Activated B cell treated with CpG ODN at 0.5 μM for 24 hours (primary cell): ENCODE results near the gene SKAP2. TPM values are rescaled to one million over a fixed set of nuclear protein-coding genes. Genes with fewer than 3 reads are reported as not detected.

Experiments
- ATAC-seq: fragments of 200-7000 bp; cut with Tn5 transposase; one replicate; pipeline ENCODE4 v1.10.0; 2021; ENCODE audit warnings: low read depth, mild to moderate bottlenecking, moderate library complexity
- CTCF ChIA-PET: fragments of 350-600 bp; sonication (Branson Sonifier 250); formaldehyde crosslinking; loops from one replicate; lab custom pipeline; 2021; ENCODE audit warnings: antibody characterized with exemption; lab: Charles Lee
- POLR2A ChIA-PET: fragments of 350-600 bp; sonication (Branson Sonifier 250); formaldehyde crosslinking; loops from one replicate; lab custom pipeline; 2021; ENCODE audit warnings: antibody characterized with exemption; lab: Charles Lee
- DNase-seq: peaks from one replicate; pipeline ENCODE4 v3.0.0; 2022
- H3K27ac Mint-ChIP-seq: one replicate; pipeline ENCODE4 v1.8.0; 2020; ENCODE audit warnings: mixed read lengths
- H3K27me3 Mint-ChIP-seq: one replicate; pipeline ENCODE4 v1.8.0; 2021; ENCODE audit warnings: mixed read lengths
- H3K36me3 Mint-ChIP-seq: one replicate; pipeline ENCODE4 v1.8.0; 2021; ENCODE audit warnings: low read depth, mixed read lengths
- H3K4me1 Mint-ChIP-seq: one replicate; pipeline ENCODE4 v1.8.0; 2021; ENCODE audit warnings: mixed read lengths
- H3K4me3 Mint-ChIP-seq: one replicate; pipeline ENCODE4 v1.8.0; 2020; ENCODE audit warnings: mild to moderate bottlenecking, mixed read lengths
- H3K9me3 Mint-ChIP-seq: one replicate; pipeline ENCODE4 v1.8.0; 2020; ENCODE audit warnings: mixed read lengths
- CTCF ChIP-seq: fragments of 200-600 bp; IDR thresholded peaks from one replicate; pipeline ENCODE4 v1.8.0; 2022; ENCODE audit warnings: antibody characterized with exemption, mild to moderate bottlenecking
- intact Hi-C: fragments of 100-400 bp; cut with micrococcal nuclease; formaldehyde crosslinking; loops from one replicate; pipeline ENCODE4 v1.15.1; 2024
- total RNA-seq: library from RNA; stranded (reverse); gene quantifications from 2 replicates; pipeline ENCODE4 v1.2.3, GENCODE V29; 2022

SKAP2 gene
- total RNA-seq = 70.3 and 75.6 TPM in 2 replicates

DNA sequence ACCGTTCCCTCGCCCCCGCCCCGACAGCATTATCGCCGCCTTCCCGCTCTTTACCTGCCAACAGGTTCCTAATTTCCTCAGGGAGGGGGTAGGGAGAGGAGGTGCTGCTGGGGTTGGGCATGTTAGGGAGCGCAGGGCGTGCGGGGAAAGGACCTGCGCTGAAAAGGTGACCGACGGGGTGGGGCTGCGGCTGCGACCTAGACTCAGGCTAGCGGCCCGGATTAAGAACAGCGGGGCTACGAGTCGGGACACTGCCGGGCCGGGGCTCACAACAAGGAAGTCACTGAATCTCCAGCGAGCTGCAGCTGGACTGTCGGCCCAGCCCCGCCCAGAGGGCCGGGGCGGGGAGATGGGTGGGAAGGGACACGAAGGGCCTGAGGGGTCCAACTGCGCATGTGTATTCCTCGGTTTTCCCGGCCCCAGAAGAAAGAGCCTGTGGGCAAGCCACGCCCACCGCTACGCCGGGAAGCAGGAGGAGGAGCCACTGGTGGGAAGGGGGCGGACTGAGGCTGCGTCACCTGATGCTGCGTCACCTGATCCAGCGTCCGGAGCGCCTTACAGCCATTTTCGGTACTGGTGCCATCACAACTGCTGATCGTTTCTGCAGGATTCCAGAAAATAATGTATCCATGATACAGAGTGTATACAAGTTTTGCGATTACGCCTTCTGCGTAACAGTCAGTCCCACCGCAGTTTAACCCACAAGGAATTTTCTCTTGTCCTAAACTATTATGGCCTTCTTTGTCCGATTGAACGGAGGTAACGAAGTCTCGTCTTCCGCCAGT, at the start of gene SKAP2:
SKAP2 (minus strand) TSS at position 282 of the 785 bp plus-strand sequence; CDS start at position 121, 161 bp downstream.
- POLR2A ChIA-PET = interaction anchor here (1.0 to 1.9 kb wide), 4 partner anchors 267 to 1684 kb away, joined by 3 to 10 read pairs (median 4); partner anchors contain the start of gene HOXA4
- peaks cover 32% of the 10 kb centered on the region for H3K4me1 Mint-ChIP-seq

GRCh38 chr7:26912933-26913536, 48.6 kb upstream of the SKAP2 start:
- POLR2A ChIA-PET = no interaction called here
- no peaks in the 10 kb centered on the region for H3K36me3 Mint-ChIP-seq
- intact Hi-C loops = no loop called here
- TF ChIP-seq CTCF = no peak
- DNase-seq (no peak), ATAC-seq (no peak)
- no peaks in the 10 kb centered on the region for H3K9me3 Mint-ChIP-seq
- CTCF ChIA-PET = no interaction called here
- H3K4me3 Mint-ChIP-seq = no peak overlapping the region
- no peak overlapping the region for H3K27ac Mint-ChIP-seq
- no peaks in the 10 kb centered on the region for H3K4me1 Mint-ChIP-seq
- peaks cover 3% of the 10 kb centered on the region for H3K27me3 Mint-ChIP-seq

More for the DNA sequence above, at the start of gene SKAP2:
- DNase-seq = peak; percentile 92
- Mint-ChIP-seq H3K4me3 (peak within 1 kb of the TSS; percentile 99), H3K27me3 (no peaks in the 10 kb centered on the region), H3K9me3 (no peaks in the 10 kb centered on the region), H3K27ac (peak within 1 kb of the TSS; percentile 99), H3K36me3 (peaks cover 15% of the 10 kb centered on the region)
- no peak for TF ChIP-seq CTCF
- ATAC-seq = peak; percentile 84
- intact Hi-C loops = loop anchor here (1.0 to 10.0 kb wide), 16 partner anchors 10 to 1880 kb away; partner anchors contain the start of genes HIBADH, HNRNPA2B1, HOXA4 and OSBPL3
- CTCF ChIA-PET = interaction anchor here (1.6 kb wide), 1 partner anchor 297 kb away, joined by 5 read pairs; no protein-coding TSS in a partner anchor

DNA sequence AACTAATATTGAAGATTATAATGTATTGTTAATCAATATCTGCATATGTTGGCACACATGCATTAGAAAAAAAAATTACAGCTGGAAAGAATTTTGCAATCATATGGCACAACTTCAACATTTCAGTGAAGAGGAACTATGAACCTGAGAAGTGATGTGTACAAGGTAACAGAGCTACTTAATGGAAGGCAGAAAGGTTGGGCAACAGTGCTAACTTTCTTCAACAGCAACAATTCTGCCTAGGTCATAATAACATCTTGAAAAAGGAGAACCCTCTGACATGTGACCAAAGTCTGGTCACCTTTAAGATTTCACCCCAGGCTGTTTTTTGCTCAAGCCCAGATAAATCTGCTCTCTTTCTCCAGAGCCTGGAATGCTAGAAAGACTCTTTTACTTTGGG, 47.9 kb upstream of the SKAP2 start:
- no peak for TF ChIP-seq CTCF
- H3K36me3 Mint-ChIP-seq = no peaks in the 10 kb centered on the region
- no peak overlapping the region for H3K4me3 Mint-ChIP-seq
- POLR2A ChIA-PET = no interaction called here
- ATAC-seq (no peak), DNase-seq (no peak)
- peaks cover 3% of the 10 kb centered on the region for H3K27me3 Mint-ChIP-seq
- intact Hi-C loops = no loop called here
- H3K27ac Mint-ChIP-seq = no peak overlapping the region
- H3K9me3 Mint-ChIP-seq = no peaks in the 10 kb centered on the region
- CTCF ChIA-PET = no interaction called here
- H3K4me1 Mint-ChIP-seq = no peaks in the 10 kb centered on the region

DNA sequence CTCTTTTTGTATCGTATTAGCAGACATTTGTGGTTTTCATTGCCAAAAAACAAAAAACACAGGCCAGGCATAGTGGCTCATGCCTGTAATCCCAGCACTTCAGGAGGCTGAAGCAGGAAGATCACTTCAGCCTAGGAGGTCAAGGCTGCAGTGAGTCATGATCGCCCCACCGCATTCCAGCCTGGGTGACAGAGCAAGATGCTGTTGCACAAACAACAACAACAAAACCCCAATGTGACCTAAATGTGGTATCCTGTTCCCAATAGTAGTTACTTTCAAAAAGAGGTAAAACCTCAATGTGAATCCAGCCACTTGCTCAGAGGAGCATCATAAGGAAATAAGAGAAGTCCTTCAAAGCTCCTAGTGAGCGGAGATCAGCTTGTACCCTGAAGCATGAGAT, 45.8 kb upstream of the SKAP2 start:
- Mint-ChIP-seq H3K4me1 (no peaks in the 10 kb centered on the region), H3K27ac (no peak overlapping the region), H3K9me3 (no peaks in the 10 kb centered on the region), H3K27me3 (peaks cover 5% of the 10 kb centered on the region), H3K4me3 (no peak overlapping the region), H3K36me3 (no peaks in the 10 kb centered on the region)
- ATAC-seq = no peak
- ChIA-PET CTCF (no interaction called here), POLR2A (no interaction called here)
- TF ChIP-seq CTCF = no peak
- no peak for DNase-seq
- intact Hi-C loops = no loop called here

GRCh38 chr7:26900251-26900650, 35.9 kb upstream of the SKAP2 start:
- DNase-seq (no peak), ATAC-seq (no peak)
- no peak overlapping the region for H3K27ac Mint-ChIP-seq
- no peaks in the 10 kb centered on the region for H3K9me3 Mint-ChIP-seq
- ChIA-PET CTCF (no interaction called here), POLR2A (no interaction called here)
- peaks cover 14% of the 10 kb centered on the region for H3K27me3 Mint-ChIP-seq
- no peaks in the 10 kb centered on the region for H3K4me1 Mint-ChIP-seq
- intact Hi-C loops = no loop called here
- no peaks in the 10 kb centered on the region for H3K36me3 Mint-ChIP-seq
- H3K4me3 Mint-ChIP-seq = no peak overlapping the region
- no peak for TF ChIP-seq CTCF
